Measurements from ENCODE around the gene TMEM175.

GRCh38 chr4:930028-930551 lies 2.2 kb upstream of the TMEM175 start:
- TF ChIP-seq ZNF639 (CRISPR knock-in tag; conservative IDR thresholded peaks at IDR 0.05 in 1 of 2, IDR thresholded peaks at IDR 0.05 in 1 of 2) = no peak
- TF ChIP-seq HDAC2 (IDR thresholded peaks at IDR 0.05) = no peak
- TF ChIP-seq ZBTB43 (CRISPR knock-in tag; IDR thresholded peaks at IDR 0.05) = no peak
- TF ChIP-seq GTF2F1 (IDR thresholded peaks at IDR 0.05; ENCODE audit: low read depth, low read length) = no peak
- no peak for TF ChIP-seq ZFX (CRISPR knock-in tag; IDR thresholded peaks at IDR 0.05)
- no peak for TF ChIP-seq BRF2 (IDR thresholded peaks at IDR 0.05; ENCODE audit: borderline replicate concordance, insufficient read depth, insufficient read length)
- no peak for TF ChIP-seq TCF3 (CRISPR knock-in tag; IDR thresholded peaks at IDR 0.05)

All from K562 (cell line).